Heart left ventricle (tissue), 13 donors: ENCODE data around the gene IRX6.

Experiments used
- CTCF ChIP-seq, 12 donors: fragments of 200-600 bp; sonication (generic) in 4 of 12; IDR thresholded peaks; one replicate each; pipeline versions ENCODE4 v1.5.0 to v1.8.0; 2018 to 2022; ENCODE audit warnings: antibody characterized with exemption in 12 of 12, mild to moderate bottlenecking in 5 of 12
- POLR2A ChIP-seq, 2 donors: fragments of 450-650 bp; IDR thresholded peaks; one replicate each; pipeline ENCODE4 v1.6.1; 2017; ENCODE audit warnings: antibody characterized with exemption in 2 of 2, mild to moderate bottlenecking in 2 of 2, moderate library complexity in 2 of 2
- donor health status: ischemic (EF 13 %, LVEDD 7.1; RV severe dilation, severe dysfunction).
- donor health status: DM: no; HTN: yes; CAD: no.
- donor health status: DM: no; HTN: no; CAD: no.
- donor health status: ischemic (EF 25% LVEDD 6.9; RV normal size, moderate dysfunction).
- donor health status: ischemic (EF 25% LVEDD 5.7; RV mildly dilated, moderate dysfunction).
- donor health status: ischemic (EF 35%, LVEDD 5.7; RV mildly dilated, moderate dysfunction).
- donor health status: nonischemic (EF 11% LVEDD 7.7; RV severe dilation, severe dysfunction).
- donor health status: DM: yes; HTN: yes; CAD: no.
- donor health status: PGD.
- donor health status: ischemic (EF 29% LVEDD 5.4; RV normal size, mild dysfunction).
- donor health status: nonischemic (EF 23%, LVEDD 6.1; RV moderate dilation, normal function).

GRCh38 chr16:55349867-55350266 lies 25.9 kb downstream of the IRX6 start:
- TF ChIP-seq CTCF (IDR thresholded peaks at IDR 0.05) (no peak), POLR2A (IDR thresholded peaks at IDR 0.05) (no peak)
